ENCODE results near the gene DEAF1.

DEAF1 gene

DNA sequence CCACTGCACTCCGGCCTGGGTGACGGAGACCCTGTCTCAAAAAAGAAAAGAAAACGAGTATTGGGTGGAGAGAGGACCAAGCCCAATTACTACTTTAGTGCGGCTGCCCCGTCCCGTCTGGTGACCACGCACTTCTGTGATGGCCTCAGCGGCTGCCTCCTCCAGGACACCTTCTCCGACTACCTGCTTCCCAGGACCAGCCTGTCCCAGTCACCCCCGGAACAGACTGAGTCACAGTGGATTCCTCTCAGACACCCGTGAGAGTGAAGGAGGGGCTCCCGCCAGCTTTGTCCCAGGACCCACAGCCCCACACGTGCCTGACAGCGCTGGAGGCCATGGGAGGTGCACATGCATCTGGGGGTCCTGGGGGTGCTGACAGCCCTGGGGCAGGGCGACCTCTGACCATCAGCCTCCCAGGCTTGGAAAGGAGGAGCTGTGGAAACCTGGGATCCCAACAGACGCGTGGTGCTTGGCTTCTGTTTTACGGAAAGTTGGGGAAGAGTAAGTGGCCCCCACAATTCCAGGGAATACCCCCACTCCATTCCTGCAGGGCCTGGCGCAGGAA is 53.1 kb downstream of the DEAF1 start:
- no peak for DNase-seq

DNA sequence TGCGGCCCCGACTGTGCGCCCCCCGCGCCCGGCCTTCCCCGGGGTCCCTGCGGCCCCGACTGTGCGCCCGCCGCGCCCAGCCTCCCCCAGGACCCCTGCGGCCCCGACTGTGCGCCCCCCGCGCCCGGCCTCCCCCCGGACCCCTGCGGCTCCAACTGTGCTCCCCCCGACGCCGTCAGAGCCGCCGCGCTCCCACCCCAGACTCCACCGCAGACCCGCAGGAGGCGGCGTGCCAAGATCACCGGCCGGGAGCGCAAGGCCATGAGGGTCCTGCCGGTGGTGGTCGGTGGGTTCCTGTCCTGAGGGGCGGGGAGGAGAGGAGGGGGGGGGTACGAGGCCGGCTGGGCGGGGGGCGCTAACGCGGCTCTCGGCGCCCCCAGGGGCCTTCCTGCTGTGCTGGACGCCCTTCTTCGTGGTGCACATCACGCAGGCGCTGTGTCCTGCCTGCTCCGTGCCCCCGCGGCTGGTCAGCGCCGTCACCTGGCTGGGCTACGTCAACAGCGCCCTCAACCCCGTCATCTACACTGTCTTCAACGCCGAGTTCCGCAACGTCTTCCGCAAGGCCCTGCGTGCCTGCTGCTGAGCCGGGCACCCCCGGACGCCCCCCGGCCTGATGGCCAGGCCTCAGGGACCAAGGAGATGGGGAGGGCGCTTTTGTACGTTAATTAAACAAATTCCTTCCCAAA is 54.9 kb downstream of the DEAF1 start:
- DNase-seq, result no peak

GRCh38 chr11:639332-639955 is 55.6 kb downstream of the DEAF1 start:
- no peak for DNase-seq

- no peak for DNase-seq
Measured at GRCh38 chr11:638631-639331, 56.2 kb downstream of the DEAF1 start.

DNA sequence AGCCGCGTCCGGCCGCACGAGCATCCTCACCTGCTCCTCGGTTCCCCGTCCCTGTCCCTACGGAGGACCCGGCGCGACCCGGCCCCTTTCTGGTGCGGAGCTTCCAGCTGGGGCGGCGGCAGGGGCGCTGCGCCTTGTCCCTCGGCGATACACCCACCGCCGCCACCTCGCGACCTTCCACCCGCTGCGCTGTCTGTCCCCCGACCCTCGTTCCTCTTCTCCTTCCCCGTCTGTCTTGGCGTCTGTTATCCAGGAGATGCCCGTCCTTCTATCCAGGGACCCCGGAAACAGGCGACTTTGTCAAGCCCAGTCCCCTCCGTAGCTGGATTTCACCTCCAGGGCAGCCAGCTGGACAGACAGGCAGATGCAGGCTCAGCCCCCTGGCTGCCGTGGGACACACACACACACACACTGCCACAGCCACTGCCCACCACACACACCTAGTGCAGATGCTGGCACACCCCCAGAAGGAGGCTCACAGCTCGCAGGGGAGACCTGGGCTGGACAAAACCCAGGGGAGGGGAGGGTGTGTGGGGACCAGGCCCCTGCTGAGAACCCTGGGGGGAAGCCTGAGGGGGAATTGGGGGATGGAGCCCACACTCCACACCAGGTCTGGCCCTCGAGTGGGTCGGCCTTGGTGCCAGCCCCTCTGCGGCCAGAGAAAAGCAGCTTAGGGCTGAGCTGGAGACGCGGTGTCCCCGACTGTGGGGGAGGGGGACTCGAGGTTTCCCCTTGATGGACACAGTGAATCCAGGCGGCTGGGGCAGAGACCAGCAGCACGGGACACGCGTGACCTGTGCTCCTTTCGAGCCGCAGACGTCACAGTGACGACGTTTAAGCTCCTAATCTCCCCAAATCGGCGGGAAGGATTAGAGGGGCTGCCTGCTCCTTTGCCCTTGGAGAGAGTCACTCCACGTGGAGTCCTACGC is 57.2 kb downstream of the DEAF1 start:
- no peak for DNase-seq

DNA sequence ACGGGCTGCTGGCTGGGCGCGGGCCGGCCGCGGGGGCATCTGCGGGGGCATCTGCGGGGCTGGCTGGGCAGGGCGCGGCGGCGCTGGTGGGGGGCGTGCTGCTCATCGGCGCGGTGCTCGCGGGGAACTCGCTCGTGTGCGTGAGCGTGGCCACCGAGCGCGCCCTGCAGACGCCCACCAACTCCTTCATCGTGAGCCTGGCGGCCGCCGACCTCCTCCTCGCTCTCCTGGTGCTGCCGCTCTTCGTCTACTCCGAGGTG is 57.8 kb downstream of the DEAF1 start:
- DNase-seq, result no peak

DNA sequence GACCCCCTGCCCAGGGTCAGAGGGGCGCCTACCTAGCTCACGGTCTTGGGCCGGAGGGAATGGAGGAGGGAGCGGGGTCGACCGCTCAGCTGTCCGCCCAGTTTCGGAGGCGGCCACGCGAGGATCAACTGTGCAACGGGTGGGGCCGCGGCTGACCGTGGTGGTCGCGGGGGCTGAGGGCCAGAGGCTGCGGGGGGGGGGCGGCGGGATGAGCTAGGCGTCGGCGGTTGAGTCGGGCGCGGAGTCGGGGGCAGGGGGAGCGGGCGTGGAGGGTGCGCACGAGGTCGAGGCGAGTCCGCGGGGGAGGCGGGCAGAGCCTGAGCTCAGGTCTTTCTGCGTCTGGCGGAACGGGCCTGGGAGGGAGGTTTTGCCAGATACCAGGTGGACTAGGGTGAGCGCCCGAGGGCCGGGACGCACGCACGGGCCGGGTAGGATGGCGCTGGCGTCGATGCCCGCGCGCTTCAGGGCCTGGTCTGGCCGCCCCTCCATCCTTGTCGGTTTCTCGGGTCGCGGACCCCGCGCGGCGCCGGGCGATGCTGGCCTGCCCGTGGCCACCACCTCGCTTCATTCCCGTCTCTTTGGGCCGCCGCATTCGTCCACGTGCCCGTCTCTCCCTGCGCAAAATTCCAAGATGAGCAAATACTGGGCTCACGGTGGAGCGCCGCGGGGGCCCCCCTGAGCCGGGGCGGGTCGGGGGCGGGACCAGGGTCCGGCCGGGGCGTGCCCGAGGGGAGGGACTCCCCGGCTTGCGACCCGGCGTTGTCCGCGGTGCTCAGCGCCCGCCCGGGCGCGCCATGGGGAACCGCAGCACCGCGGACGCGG is 58.3 kb downstream of the DEAF1 start, which contains the start of gene DRD4:
DRD4 (plus strand) TSS at position 759 of the 822 bp plus-strand sequence; CDS start at position 795, 36 bp downstream.
- no peak for DNase-seq

DNA sequence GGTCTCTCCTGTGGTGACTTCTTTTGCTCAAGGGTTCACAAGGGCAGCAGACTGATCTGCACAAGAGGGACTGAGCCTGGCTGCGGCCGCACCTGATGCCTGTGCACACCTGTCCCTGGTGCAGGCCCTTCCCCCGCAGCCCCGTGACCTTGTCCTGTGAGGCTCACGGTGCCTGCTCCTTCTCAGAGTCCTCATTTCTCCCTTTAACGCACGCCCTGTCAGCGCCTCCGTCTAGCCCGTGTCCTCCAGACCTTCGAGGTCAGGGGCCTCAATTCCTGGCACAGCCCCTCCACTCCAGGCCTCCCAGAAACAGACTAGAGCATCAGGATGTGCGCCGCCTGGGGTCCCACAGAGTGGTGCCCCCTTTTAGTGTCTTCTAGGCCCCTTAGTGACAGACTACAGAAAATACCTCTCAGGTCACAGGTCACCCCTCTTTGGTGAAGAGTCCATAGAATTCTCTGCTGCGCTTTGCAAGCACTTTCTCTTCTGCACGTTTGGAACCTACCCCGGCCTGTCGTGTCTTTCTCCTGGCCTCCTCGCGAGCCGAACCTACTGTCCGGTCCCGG is 59.0 kb downstream of the DEAF1 start:
- no peak for DNase-seq

DNA sequence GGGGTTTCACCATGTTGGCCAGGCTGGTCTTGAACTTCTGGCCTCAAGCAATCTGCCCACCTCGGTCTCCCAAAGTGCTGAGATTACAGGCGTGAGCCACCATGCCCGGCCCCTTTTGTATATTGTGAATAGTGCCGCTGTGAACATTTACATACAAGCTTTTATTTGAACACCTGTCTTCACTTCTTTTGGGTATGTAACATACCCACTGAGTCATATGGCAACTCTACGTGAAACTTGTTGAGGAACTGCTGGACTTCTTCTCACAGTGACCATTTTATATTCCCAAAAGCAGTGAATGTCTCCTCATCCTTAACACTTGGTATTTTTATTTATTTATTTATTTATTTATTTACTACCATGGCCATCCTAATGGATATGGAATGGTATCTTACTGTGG is 64.2 kb downstream of the DEAF1 start:
- no peak for DNase-seq

DNA sequence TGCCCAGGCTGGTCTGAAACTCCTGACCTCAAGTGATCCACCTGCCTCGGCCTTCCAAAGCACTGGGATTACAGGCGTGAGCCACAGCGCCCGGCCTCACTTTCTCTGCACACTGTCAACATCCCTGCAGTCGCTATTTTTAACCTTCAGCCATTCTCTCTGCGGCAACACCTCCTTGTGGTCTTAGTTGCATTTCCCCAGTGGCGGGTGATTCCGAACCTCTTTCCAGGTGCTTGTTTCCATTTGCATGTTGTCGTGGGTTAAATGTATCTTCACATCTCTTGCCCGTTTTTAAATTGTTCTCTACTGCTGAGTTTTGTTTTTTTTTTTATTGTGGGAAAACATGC is 65.8 kb downstream of the DEAF1 start:
- no peak for DNase-seq

DNA sequence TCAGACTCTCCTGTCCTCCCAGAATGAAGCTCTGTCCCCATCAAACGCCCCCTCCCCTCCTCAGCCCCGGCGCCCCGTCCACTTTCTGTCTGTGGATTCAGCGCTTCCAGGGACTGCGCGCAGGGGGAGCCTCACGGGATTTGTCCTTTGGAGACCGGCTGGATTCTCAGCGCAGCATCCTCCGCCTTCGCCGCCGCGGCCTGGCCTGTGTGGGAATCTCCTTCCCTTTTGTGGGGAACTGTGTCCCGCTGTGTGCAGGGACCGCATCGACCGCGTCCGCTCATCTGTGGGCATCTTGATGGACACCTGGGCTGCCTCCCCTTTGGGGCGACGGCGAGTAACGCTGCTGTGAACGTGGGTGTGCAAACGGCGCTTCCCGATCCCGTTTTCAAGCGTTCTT is 67.0 kb downstream of the DEAF1 start:
- no peak for DNase-seq

DNA sequence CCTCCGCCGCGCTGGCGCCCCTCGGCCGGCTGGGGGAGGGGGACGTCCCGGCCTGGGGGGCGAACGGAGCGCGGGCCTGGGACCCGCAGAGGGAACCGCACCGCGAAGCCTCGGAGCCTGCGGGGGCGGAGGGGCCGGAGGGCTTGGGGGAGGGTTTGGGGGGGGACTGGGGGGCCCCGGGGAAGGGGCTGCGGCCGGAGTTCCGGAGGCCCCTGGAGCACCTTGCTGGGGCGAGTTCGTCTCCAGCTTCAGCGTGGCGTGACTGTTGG is 67.8 kb downstream of the DEAF1 start:
- DNase-seq, result no peak

DNA sequence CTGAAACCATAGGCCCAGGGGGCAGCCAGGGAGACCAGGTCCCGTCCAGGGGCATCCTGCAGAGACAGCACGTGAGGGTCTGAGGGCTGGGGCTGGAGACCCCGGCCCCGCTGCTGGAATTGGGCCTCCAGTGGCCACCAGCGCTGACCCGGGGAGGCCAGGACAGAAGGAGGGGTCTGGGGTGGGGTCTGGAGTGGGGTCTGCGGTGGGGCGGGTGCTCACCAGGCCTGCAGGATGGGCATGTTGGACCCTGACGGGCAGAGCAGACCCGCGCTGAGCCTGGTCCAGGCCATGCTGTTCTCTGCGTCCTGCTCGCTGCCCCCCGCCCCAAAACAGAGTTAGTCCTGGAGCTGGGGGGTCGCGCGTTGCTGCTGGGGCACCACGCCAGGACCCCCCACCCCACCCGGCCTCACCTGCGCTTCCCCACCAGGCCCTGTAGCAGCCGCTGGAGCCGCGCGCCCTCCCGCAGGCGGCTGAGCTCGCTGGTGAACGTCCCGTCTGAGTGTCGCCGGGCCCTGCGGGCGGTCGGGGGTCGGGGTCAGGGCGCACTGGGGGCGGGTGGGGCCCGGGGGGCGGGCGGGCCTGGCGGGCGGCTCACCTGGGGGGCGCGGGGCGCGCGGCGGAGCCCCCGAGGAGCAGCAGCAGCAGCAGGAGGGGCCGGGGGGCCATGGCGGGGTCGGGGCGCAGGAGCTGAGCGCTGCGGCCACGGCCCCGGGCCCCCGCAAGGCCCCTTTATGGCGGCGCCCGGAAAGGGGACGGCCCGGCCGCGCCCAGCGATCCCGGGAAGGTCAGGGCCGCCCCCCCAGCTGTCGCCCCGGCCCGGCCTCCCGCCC is 68.3 kb downstream of the DEAF1 start, which contains the start of gene SCT:
SCT (minus strand) TSS at position 707 of the 833 bp plus-strand sequence; CDS start at position 669, 38 bp downstream.
- DNase-seq, result no peak

DNA sequence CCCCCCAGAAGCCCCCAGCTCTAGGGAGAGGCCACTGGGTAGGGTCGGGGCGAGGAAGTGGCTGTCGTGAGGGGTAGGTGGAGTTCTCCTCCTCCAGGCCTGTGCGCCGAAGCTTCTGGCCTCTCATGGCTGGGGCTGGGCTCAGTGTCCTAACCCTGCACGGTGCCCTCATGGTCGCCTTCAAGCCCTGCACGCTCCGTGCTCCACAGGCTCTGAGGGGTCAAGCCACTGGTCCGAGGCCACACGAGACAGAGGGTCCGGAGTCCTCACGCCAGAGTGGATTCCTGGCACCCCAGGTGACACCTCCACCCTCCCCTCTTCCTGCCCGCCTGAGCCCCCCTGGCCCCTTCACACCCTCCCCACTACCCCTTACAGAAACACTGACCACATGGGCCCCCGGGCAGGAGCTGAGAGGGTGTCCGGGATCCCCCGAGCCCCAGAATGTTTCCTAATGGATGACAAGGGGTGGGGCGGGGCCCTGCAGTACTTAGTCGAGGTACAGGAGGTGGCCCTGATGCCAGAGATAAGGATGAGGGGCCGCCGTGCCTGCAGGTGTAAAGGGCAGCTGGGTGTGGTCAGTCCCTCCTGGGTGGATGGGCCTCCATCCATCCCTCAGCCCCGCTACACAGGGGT is 69.3 kb downstream of the DEAF1 start:
- no peak for DNase-seq

GRCh38 chr11:624705-625635 is 70.1 kb downstream of the DEAF1 start, which contains the start of gene CDHR5:
TSS of gene CDHR5 (minus strand) at chr11:624955. CDS start at chr11:624902, 53 bp downstream.
- DNase-seq, result no peak

GRCh38 chr11:623999-624704 is 70.9 kb downstream of the DEAF1 start:
- no peak for DNase-seq

DNA sequence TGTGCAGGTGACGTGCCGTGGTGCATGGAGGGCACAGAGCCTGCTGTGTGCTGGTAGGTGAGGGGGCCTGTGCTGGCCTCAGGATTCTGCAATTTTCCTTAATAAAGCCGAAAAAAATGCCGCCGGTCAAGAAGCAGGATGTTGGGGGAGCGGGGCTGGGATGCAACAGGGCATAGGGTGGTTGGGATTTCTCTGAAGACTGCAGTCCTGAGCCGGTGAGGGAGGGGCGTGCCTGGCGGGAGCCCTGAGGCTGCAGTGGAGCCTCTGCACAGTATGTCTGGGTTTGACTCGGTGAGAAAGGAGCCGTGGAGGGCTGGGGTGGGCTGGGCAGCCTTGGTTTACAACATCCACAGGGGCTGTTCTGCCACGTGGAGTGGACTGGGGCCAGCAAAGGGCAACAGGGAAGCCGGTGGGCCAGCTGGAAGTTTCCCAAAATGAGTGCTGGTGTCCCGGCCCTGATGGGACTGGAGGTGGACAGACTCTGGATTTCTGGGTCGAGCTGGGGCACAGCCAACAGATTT is 71.6 kb downstream of the DEAF1 start:
- DNase-seq, result no peak

DNA sequence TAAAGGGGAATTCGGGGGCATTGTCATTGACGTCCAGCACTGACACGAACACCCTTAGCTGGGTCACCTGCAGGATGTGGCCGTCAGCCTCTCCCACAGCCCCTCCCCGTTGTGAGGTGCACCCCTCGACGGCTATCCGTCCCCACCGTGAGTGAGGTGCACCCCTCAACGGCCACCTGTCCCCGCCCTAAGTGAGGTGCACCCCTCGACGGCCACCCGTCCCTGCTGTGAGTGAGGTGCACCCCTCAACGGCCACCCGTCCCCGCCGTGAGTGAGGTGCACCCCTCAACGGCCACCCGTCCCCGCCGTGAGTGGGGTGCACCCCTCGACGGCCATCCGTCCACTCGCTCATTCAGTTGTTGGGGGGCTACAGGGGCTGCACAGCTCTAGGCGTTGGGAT is 73.2 kb downstream of the DEAF1 start:
- DNase-seq, result no peak

Data from AML-193 (cell line).